Spleen (tissue), 11 donors: ENCODE data around the gene METTL21C. TPM values are rescaled to one million over a fixed set of nuclear protein-coding genes. Genes with fewer than 3 reads are reported as not detected.

Experiments
- DNase-seq: peaks from one replicate; pipeline ENCODE4 v3.0.0-alpha.2; 2020
- H3K27ac ChIP-seq, 8 donors: fragments of 200-600 bp; sonication (generic) in 7 of 8; 1 replicate in 4 of 8; 2 replicates in 4 of 8; pipeline versions ENCODE4 v1.5.0 to v1.8.0; 2016 to 2021; ENCODE audit warnings: inconsistent platforms in 4 of 8, mild to moderate bottlenecking in 4 of 8, moderate library complexity in 1 of 8
- H3K27me3 ChIP-seq, 7 donors: fragments of 200-600 bp; sonication (generic) in 6 of 7; replicated peaks in 1 of 7; 1 replicate in 4 of 7; 2 replicates in 3 of 7; pipeline versions ENCODE4 v1.5.0 to v1.8.0; 2016 to 2021; ENCODE audit warnings: inconsistent platforms in 3 of 7, mild to moderate bottlenecking in 1 of 7
- H3K36me3 ChIP-seq, 6 donors: fragments of 200-600 bp; sonication (generic) in 5 of 6; 1 replicate in 4 of 6; 2 replicates in 2 of 6; pipeline versions ENCODE4 v1.5.0 to v1.8.0; 2016 to 2021; ENCODE audit warnings: inconsistent platforms in 2 of 6
- H3K4me1 ChIP-seq, 6 donors: fragments of 200-600 bp; sonication (generic) in 5 of 6; 1 replicate in 3 of 6; 2 replicates in 3 of 6; pipeline versions ENCODE4 v1.5.0 to v1.8.0; 2016 to 2021; ENCODE audit warnings: inconsistent platforms in 3 of 6
- H3K4me3 ChIP-seq, 8 donors: fragments of 200-600 bp; sonication (generic) in 7 of 8; 1 replicate in 4 of 8; 2 replicates in 4 of 8; pipeline versions ENCODE4 v1.5.0 to v1.8.0; 2016 to 2021; ENCODE audit warnings: inconsistent platforms in 4 of 8, mild to moderate bottlenecking in 4 of 8, moderate library complexity in 2 of 8
- H3K9me3 ChIP-seq, 8 donors: fragments of 200-600 bp; sonication (generic) in 7 of 8; 1 replicate in 4 of 8; 2 replicates in 4 of 8; pipeline versions ENCODE4 v1.5.0 to v1.8.0; 2016 to 2021; ENCODE audit warnings: inconsistent platforms in 4 of 8
- POLR2A ChIP-seq, 3 donors: fragments of 450-650 bp; IDR thresholded peaks; one replicate each; pipeline ENCODE4 v1.5.1; 2017; ENCODE audit warnings: antibody characterized with exemption in 3 of 3, mild to moderate bottlenecking in 1 of 3
- POLR2AphosphoS5 ChIP-seq, 3 donors: sonication (generic); formaldehyde crosslinking; IDR thresholded peaks; one replicate each; pipeline ENCODE4 v1.5.1; 2017; ENCODE audit warnings: antibody characterized with exemption in 3 of 3
- WGBS, 5 donors: extraction: QIAGEN DNeasy Blood & Tissue Kit in 3 of 5; methylation state at CpG; one replicate each; pipeline versions ENCODE4 v1.1.5 to v1.1.7; 2013 to 2018; 5-methylcytosine and 5-hydroxymethylcytosine counted together
- intact Hi-C: fragments of 100-400 bp; cut with DNase I; formaldehyde crosslinking; loops from one replicate; pipeline ENCODE4 v1.15.0; 2023; ENCODE audit warnings: low total_unique reads
- polyA plus RNA-seq, 3 donors: library from polyadenylated mRNA; stranded (reverse); fragments of 200-250 nt; gene quantifications; one replicate each; pipeline ENCODE4 v1.2.1, GENCODE V29; 2013
- total RNA-seq, 7 donors: library from RNA; depleted of rRNA in 3 of 7; stranded (reverse); fragments of >200 nt in 3 of 7; fragmentation: NEBNext Ultra II Directional in 4 of 7; extraction: Animal tissue kit (Norgen Biotek cat#: 25700) in 4 of 7; gene quantifications; one replicate each; pipeline versions ENCODE4 v1.1.0 to v1.2.1, GENCODE V29; 2016 to 2021
- TF ChIP-seq, protein P1 (sequence below), 11 experiments: fragments of 200-600 bp in 7 of 11; fragments of 450-650 bp in 4 of 11; sonication (generic) in 4 of 11; IDR thresholded peaks in 8 of 11; conservative IDR thresholded peaks in 3 of 11; 1 replicate in 7 of 11; 2 replicates in 4 of 11; pipeline versions ENCODE4 v1.4.0 to v1.8.0; 2016 to 2021; ENCODE audit warnings: antibody characterized with exemption in 11 of 11, inconsistent platforms in 4 of 11, mild to moderate bottlenecking in 1 of 11
- donor health status: healthy with polysubstance abuse.
- donor health status: DM: no; HTN: no; CAD: no; lungs with moderate emphysema.
- donor health status: DM: no; HTN: no; CAD: no.
- donor health status: Bipolar disorder and iron deficiency.
- donor health status: healthy.
- donor health status: DM: no; HTN: no; CAD: no.
- donor health status: DM: yes; HTN: yes; CAD: no.

Gene METTL21C
- total and polyA plus RNA-seq, 10 donors, result not detected

DNA sequence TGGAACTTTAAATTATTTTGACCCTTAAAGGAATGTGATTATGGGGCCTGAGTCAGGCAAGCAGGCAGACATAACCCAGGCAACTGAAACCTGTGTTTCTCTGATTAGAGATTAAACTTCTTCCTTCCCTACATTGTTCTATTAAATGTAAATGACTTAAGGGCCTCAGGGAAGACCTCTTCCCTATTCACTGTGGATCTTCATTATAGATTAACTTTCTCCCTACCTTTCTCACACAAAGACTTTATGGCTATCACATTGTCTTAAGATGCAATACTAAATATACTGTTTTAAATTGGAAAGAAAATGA, 8.8 kb upstream of the METTL21C start:
- Histone ChIP-seq H3K4me3 (no peak overlapping the region), H3K27me3 (peaks cover 0 to 10% (median 0%) of the 10 kb centered on the region in 7 donors), H3K27ac (no peak overlapping the region), H3K4me1 (no peaks in the 10 kb centered on the region), H3K36me3 (no peaks in the 10 kb centered on the region), H3K9me3 (peaks cover 0 to 6% (median 3%) of the 10 kb centered on the region in 8 donors)
- no peak for DNase-seq
- intact Hi-C loops, result no loop called here
- TF ChIP-seq, protein P1, sequence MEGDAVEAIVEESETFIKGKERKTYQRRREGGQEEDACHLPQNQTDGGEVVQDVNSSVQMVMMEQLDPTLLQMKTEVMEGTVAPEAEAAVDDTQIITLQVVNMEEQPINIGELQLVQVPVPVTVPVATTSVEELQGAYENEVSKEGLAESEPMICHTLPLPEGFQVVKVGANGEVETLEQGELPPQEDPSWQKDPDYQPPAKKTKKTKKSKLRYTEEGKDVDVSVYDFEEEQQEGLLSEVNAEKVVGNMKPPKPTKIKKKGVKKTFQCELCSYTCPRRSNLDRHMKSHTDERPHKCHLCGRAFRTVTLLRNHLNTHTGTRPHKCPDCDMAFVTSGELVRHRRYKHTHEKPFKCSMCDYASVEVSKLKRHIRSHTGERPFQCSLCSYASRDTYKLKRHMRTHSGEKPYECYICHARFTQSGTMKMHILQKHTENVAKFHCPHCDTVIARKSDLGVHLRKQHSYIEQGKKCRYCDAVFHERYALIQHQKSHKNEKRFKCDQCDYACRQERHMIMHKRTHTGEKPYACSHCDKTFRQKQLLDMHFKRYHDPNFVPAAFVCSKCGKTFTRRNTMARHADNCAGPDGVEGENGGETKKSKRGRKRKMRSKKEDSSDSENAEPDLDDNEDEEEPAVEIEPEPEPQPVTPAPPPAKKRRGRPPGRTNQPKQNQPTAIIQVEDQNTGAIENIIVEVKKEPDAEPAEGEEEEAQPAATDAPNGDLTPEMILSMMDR (IDR thresholded peaks at IDR 0.05 in 8 of 11, conservative IDR thresholded peaks at IDR 0.05 in 3 of 11), result no peak
- TF ChIP-seq POLR2A (IDR thresholded peaks at IDR 0.05) (no peak), POLR2AphosphoS5 (IDR thresholded peaks at IDR 0.05) (no peak)

- Histone ChIP-seq H3K27me3 (peaks cover 0 to 10% (median 0%) of the 10 kb centered on the region in 7 donors), H3K4me3 (no peak overlapping the region), H3K27ac (no peak overlapping the region), H3K4me1 (no peaks in the 10 kb centered on the region), H3K9me3 (peaks cover 0 to 10% (median 2%) of the 10 kb centered on the region in 8 donors), H3K36me3 (no peaks in the 10 kb centered on the region)
- intact Hi-C loops, result no loop called here
- 61 to 70% (median 63%) methylated on average over 8 of the region's 8 CpGs for WGBS, 5 donors
- TF ChIP-seq, protein P1 (IDR thresholded peaks at IDR 0.05 in 8 of 11, conservative IDR thresholded peaks at IDR 0.05 in 3 of 11), result no peak
- TF ChIP-seq POLR2A (IDR thresholded peaks at IDR 0.05) (no peak), POLR2AphosphoS5 (IDR thresholded peaks at IDR 0.05) (no peak)
- no peak for DNase-seq
These were observed 8.3 kb upstream of the METTL21C start for GRCh38 chr13:102702965-102703725.

GRCh38 chr13:102701331-102701730, 6.5 kb upstream of the METTL21C start:
- no peak overlapping the region for H3K4me3 ChIP-seq
- intact Hi-C loops, result no loop called here
- no peak overlapping the region for H3K27ac ChIP-seq
- H3K36me3 ChIP-seq, result no peaks in the 10 kb centered on the region
- H3K27me3 ChIP-seq, result peaks cover 0 to 10% (median 0%) of the 10 kb centered on the region in 7 donors
- no peak for TF ChIP-seq POLR2A (IDR thresholded peaks at IDR 0.05)
- TF ChIP-seq, protein P1 (IDR thresholded peaks at IDR 0.05 in 8 of 11, conservative IDR thresholded peaks at IDR 0.05 in 3 of 11), result no peak
- TF ChIP-seq POLR2AphosphoS5 (IDR thresholded peaks at IDR 0.05), result no peak
- no peaks in the 10 kb centered on the region for H3K4me1 ChIP-seq
- no peak for DNase-seq
- WGBS, 5 donors, result 87 to 91% (median 88%) methylated on average over 5 of the region's 5 CpGs
- H3K9me3 ChIP-seq, result peaks cover 0 to 14% (median 2%) of the 10 kb centered on the region in 8 donors

DNA sequence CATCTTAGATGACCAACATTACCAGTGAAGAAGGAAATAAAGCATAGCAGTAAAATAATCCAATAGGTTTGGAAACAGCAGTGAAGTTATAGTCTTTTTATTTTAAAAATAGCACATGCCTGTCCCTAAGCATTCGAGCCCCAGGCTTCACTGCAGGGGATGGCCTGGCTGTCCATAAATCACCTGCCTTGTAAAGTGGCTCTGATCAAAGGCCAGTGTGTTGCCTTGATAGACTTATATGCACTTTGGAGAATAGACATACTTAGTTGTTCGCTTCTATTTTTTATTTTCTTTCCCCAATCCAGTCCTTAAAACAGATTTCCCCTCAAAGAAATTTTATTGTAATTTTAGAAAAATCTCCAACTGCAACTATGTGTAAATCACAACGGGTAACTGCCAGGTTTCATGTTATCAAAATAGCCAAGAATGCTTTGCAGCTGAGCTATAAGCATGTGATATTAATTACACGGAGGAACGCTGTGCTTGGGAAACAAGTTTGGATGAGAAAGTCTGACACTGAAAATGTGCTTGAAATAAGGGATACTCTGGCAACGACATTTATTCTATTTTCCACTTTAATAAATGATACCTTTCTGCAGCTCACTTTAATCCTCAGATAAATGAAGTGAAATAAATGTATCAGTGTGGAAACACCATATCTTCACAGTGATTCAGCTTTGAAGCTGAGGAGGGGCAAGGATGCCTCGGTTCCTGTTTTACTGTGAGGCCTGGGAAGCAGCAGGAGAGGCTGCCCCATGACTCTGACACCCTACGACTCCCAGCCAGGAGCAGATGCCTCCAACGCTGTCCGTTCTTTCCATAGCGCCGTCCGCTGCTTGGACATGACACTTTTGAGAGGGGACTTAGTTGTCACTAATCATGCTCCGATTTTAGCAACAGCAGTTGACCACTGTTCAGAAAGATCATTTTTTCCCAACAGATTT, 5.5 kb upstream of the METTL21C start:
- TF ChIP-seq, protein P1 (IDR thresholded peaks at IDR 0.05 in 8 of 11, conservative IDR thresholded peaks at IDR 0.05 in 3 of 11), result no peak
- TF ChIP-seq POLR2AphosphoS5 (IDR thresholded peaks at IDR 0.05), result no peak
- H3K4me1 ChIP-seq, result no peaks in the 10 kb centered on the region
- H3K9me3 ChIP-seq, result peaks cover 0 to 14% (median 2%) of the 10 kb centered on the region in 8 donors
- 83 to 90% (median 86%) methylated on average over 14 of the region's 14 CpGs for whole genome bisulfite sequencing, 5 donors
- intact Hi-C loops, result no loop called here
- no peak overlapping the region for H3K4me3 ChIP-seq
- no peaks in the 10 kb centered on the region for H3K36me3 ChIP-seq
- no peak overlapping the region for H3K27ac ChIP-seq
- no peak for DNase-seq
- peaks cover 0 to 2% (median 0%) of the 10 kb centered on the region in 7 donors for H3K27me3 ChIP-seq
